ENCODE data around the gene ODF2. TPM values are rescaled to one million over a fixed set of nuclear protein-coding genes. Genes with fewer than 3 reads are reported as not detected.

The ODF2 gene
- total and polyA plus RNA-seq, 3 donors from 2014 or later: 189 to 634 (median 421) TPM

GRCh38 chr9:128424268-128424780 lies 31.5 kb upstream of the ODF2 start:
- 92 to 94% methylated on average over 15 of the region's 15 CpGs for WGBS, 2 donors
- no peaks in the 10 kb centered on the region for H3K27me3 ChIP-seq
- no peaks in the 10 kb centered on the region for H3K9me3 ChIP-seq
- intact Hi-C loops (cut with DNase I; ENCODE audit: low total_unique reads): no loop called here
- no peaks in the 10 kb centered on the region for H3K36me3 ChIP-seq (ENCODE audit: low read depth, missing control alignments)
- H3K4me3 ChIP-seq: no peak overlapping the region
- no peak overlapping the region for H3K27ac ChIP-seq
- DNase-seq: no peak
- no peak for TF ChIP-seq CTCF (IDR thresholded peaks at IDR 0.05)
- no peak for TF ChIP-seq POLR2A (IDR thresholded peaks at IDR 0.05)
- peaks cover 4% of the 10 kb centered on the region for H3K4me1 ChIP-seq

- H3K4me3 ChIP-seq: no peak overlapping the region
- H3K36me3 ChIP-seq (ENCODE audit: low read depth, missing control alignments): no peaks in the 10 kb centered on the region
- TF ChIP-seq POLR2A (IDR thresholded peaks at IDR 0.05): no peak
- TF ChIP-seq CTCF (IDR thresholded peaks at IDR 0.05): no peak
- 73 to 85% methylated on average over 18 to 22 of the region's 22 CpGs for WGBS, 2 donors
- no peaks in the 10 kb centered on the region for H3K9me3 ChIP-seq
- H3K27me3 ChIP-seq: no peaks in the 10 kb centered on the region
- no peak overlapping the region for H3K27ac ChIP-seq
- no peaks in the 10 kb centered on the region for H3K4me1 ChIP-seq
- no peak for DNase-seq
- intact Hi-C loops (cut with DNase I; ENCODE audit: low total_unique reads): no loop called here
These were observed 26.9 kb upstream of the ODF2 start for GRCh38 chr9:128428644-128429512.

- 91 to 92% methylated on average over 13 of the region's 13 CpGs for WGBS, 2 donors
- H3K9me3 ChIP-seq: no peaks in the 10 kb centered on the region
- no peak for DNase-seq
- no peaks in the 10 kb centered on the region for H3K36me3 ChIP-seq (ENCODE audit: low read depth, missing control alignments)
- no peaks in the 10 kb centered on the region for H3K27me3 ChIP-seq
- no peak overlapping the region for H3K4me3 ChIP-seq
- TF ChIP-seq CTCF (IDR thresholded peaks at IDR 0.05): no peak
- TF ChIP-seq POLR2A (IDR thresholded peaks at IDR 0.05): no peak
- H3K4me1 ChIP-seq: no peaks in the 10 kb centered on the region
- intact Hi-C loops (cut with DNase I; ENCODE audit: low total_unique reads): no loop called here
- no peak overlapping the region for H3K27ac ChIP-seq
These were observed 26.2 kb upstream of the ODF2 start for GRCh38 chr9:128429513-128430086.

- intact Hi-C loops (cut with DNase I; ENCODE audit: low total_unique reads): no loop called here
- no peak overlapping the region for H3K27ac ChIP-seq
- WGBS, 2 donors: 71 to 86% methylated on average over 2 to 8 of the region's 8 CpGs
- H3K9me3 ChIP-seq: no peaks in the 10 kb centered on the region
- TF ChIP-seq POLR2A (IDR thresholded peaks at IDR 0.05) (no peak), CTCF (IDR thresholded peaks at IDR 0.05) (no peak)
- no peaks in the 10 kb centered on the region for H3K36me3 ChIP-seq (ENCODE audit: low read depth, missing control alignments)
- H3K4me1 ChIP-seq: no peaks in the 10 kb centered on the region
- no peak overlapping the region for H3K4me3 ChIP-seq
- DNase-seq: no peak
- no peaks in the 10 kb centered on the region for H3K27me3 ChIP-seq
These were observed 24.6 kb upstream of the ODF2 start for GRCh38 chr9:128431207-128431606.

Data from testis (tissue), 3 donors.